ENCODE measurements around the gene FGF4.

GRCh38 chr11:69773626-69774353, 1.4 kb downstream of the FGF4 start:
- TF ChIP-seq TP53 (CRISPR knock-in tag; IDR thresholded peaks at IDR 0.05): no peak
- TF ChIP-seq CTCF (IDR thresholded peaks at IDR 0.05): no peak
- TF ChIP-seq GTF2I (CRISPR knock-in tag; conservative IDR thresholded peaks at IDR 0.05): no peak
- TF ChIP-seq SP1 (CRISPR knock-in tag; conservative IDR thresholded peaks at IDR 0.05): no peak
